HepG2 (cell line): ENCODE results near the gene COQ8B. TPM values are rescaled to one million over a fixed set of nuclear protein-coding genes. Genes with fewer than 3 reads are reported as not detected.
A peak's percentile ranks its signal among the peaks of the same experiment; 100 is the strongest.

Experiments used
- CCDC6 ChIP-seq: sonication (generic); formaldehyde crosslinking; IDR thresholded peaks from 2 replicates; pipeline ENCODE4 v1.8.1; 2022; ENCODE audit warnings: mild to moderate bottlenecking, missing genetic modification reagents, moderate library complexity
- ZBTB40 ChIP-seq, 2 experiments: fragments of 450-650 bp in 1 of 2; sonication (generic) in 1 of 2; formaldehyde crosslinking in 1 of 2; IDR thresholded peaks; 2 replicates each; pipeline versions ENCODE4 v1.6.1 to v1.8.0; 2016 to 2022; ENCODE audit warnings: antibody characterized with exemption in 1 of 2, mild to moderate bottlenecking in 1 of 2, missing genetic modification reagents in 1 of 2
- ZNF142 ChIP-seq: sonication (generic); formaldehyde crosslinking; IDR thresholded peaks from 2 replicates; pipeline ENCODE4 v1.4.0; 2020; ENCODE audit warnings: missing genetic modification reagents
- ZNF256 ChIP-seq: sonication (generic); formaldehyde crosslinking; conservative IDR thresholded peaks from 2 replicates; pipeline ENCODE4 v1.4.0; 2020; ENCODE audit warnings: missing genetic modification reagents
- polyA plus RNA-seq, 8 experiments: library from polyadenylated mRNA; depleted of rRNA in 3 of 8; stranded (reverse) in 7 of 8; unstranded in 1 of 8; fragments of >200 nt; fragmentation: Illumina TruSeq in 4 of 8; extraction: Trizol in 4 of 8; gene quantifications; 2 replicates each; pipeline versions ENCODE4 v1.2.1 to v1.2.3, GENCODE V29; 2011 to 2016; ENCODE audit warnings: low read depth in 4 of 8, missing spikeins in 1 of 8, mixed read lengths in 1 of 8; ENCODE audit not compliant: insufficient read depth in 1 of 8
- total RNA-seq, 5 experiments: library from RNA; depleted of rRNA; stranded (reverse); fragments of >200 nt; fragmentation: Illumina TruSeq; extraction: Trizol; gene quantifications; 2 replicates each; pipeline ENCODE4 v1.2.3, GENCODE V29; 2016; ENCODE audit warnings: low read depth in 1 of 5
- TF ChIP-seq, protein P1 (sequence below): sonication (generic); formaldehyde crosslinking; IDR thresholded peaks from 2 replicates; pipeline ENCODE4 v1.4.0; 2020; ENCODE audit warnings: mild to moderate bottlenecking, missing genetic modification reagents, borderline replicate concordance

The COQ8B gene
- total and polyA plus RNA-seq, 2 of the 13 experiments (the other 11 are each of a cell fraction or from before 2014, with no cell fraction given), result 12.3 to 17.2 TPM

DNA sequence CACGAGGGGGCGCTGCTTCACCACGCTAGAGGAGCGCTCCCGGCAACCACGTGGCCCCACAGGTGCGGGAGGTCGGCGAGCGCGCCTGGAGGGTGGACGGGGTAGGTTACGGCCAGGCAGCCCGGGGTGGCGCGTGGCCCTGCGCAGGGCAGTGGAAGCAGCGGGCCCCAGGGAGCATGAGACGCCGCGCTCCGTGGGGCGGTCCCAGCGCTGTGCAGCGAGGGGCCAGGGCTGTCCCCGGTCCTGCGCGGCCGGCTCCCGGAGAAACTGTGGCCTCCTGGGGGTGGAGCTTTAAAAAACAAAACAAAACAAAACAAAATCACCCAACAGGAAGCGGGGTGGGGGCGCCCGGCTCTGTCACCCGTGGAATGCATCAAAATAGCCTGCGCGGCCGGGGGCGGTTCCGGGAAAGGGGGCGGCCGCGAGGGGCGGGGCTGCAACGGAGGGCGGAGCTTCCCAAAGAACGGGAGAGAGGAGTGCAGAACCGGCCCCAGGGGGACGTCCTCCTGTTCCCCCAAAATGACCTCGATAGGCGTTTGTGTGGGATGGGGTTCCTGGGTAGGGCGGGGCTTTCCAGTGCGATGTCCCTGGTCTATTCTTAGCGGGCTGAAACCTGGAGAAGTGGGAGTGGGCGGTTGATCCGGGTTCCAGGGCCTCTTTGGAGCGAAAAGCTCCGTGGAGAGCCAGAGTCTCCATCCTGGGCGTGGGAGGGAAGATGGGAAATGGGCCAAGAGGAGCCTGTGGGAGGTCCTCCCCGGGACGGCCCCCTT, 53.6 kb downstream of the COQ8B start (continued):
- TF ChIP-seq ZBTB40 (IDR thresholded peaks at IDR 0.05) (no peak), ZBTB40 (CRISPR knock-in tag; IDR thresholded peaks at IDR 0.05) (peak; percentile 48), ZNF142 (CRISPR knock-in tag) (peak; percentile 79), CCDC6 (CRISPR knock-in tag) (no peak), ZNF256 (CRISPR knock-in tag) (no peak)
- TF ChIP-seq, protein P1, sequence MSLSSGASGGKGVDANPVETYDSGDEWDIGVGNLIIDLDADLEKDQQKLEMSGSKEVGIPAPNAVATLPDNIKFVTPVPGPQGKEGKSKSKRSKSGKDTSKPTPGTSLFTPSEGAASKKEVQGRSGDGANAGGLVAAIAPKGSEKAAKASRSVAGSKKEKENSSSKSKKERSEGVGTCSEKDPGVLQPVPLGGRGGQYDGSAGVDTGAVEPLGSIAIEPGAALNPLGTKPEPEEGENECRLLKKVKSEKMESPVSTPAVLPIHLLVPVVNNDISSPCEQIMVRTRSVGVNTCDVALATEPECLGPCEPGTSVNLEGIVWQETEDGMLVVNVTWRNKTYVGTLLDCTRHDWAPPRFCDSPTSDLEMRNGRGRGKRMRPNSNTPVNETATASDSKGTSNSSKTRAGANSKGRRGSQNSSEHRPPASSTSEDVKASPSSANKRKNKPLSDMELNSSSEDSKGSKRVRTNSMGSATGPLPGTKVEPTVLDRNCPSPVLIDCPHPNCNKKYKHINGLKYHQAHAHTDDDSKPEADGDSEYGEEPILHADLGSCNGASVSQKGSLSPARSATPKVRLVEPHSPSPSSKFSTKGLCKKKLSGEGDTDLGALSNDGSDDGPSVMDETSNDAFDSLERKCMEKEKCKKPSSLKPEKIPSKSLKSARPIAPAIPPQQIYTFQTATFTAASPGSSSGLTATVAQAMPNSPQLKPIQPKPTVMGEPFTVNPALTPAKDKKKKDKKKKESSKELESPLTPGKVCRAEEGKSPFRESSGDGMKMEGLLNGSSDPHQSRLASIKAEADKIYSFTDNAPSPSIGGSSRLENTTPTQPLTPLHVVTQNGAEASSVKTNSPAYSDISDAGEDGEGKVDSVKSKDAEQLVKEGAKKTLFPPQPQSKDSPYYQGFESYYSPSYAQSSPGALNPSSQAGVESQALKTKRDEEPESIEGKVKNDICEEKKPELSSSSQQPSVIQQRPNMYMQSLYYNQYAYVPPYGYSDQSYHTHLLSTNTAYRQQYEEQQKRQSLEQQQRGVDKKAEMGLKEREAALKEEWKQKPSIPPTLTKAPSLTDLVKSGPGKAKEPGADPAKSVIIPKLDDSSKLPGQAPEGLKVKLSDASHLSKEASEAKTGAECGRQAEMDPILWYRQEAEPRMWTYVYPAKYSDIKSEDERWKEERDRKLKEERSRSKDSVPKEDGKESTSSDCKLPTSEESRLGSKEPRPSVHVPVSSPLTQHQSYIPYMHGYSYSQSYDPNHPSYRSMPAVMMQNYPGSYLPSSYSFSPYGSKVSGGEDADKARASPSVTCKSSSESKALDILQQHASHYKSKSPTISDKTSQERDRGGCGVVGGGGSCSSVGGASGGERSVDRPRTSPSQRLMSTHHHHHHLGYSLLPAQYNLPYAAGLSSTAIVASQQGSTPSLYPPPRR, result no peak
